Adrenal gland (tissue), 12 donors: ENCODE measurements around the gene FZR1. TPM values are rescaled to one million over a fixed set of nuclear protein-coding genes. Genes with fewer than 3 reads are reported as not detected.

Experiments used
- DNase-seq, 7 donors: peaks; one replicate each; pipeline ENCODE4 v3.0.0-alpha.2; 2019 to 2020
- H3K27ac ChIP-seq, 5 donors: fragments of 200-600 bp; sonication (generic) in 4 of 5; 1 replicate in 3 of 5; 2 replicates in 2 of 5; pipeline versions ENCODE4 v1.5.1 to v1.8.0; 2016 to 2020; ENCODE audit warnings: mild to moderate bottlenecking in 1 of 5
- H3K27me3 ChIP-seq: fragments of 200-600 bp; 2 replicates; pipeline ENCODE4 v1.8.0; 2021
- H3K36me3 ChIP-seq, 2 donors: fragments of 200-600 bp; replicated peaks in 1 of 2; 1 replicate in 1 of 2; 2 replicates in 1 of 2; pipeline versions ENCODE4 v1.5.1 to v1.8.0; 2018 to 2022
- H3K4me1 ChIP-seq, 2 donors: fragments of 200-600 bp; replicated peaks in 1 of 2; 1 replicate in 1 of 2; 2 replicates in 1 of 2; pipeline versions ENCODE4 v1.5.1 to v1.8.0; 2018 to 2021
- H3K4me3 ChIP-seq, 4 donors: fragments of 200-600 bp; sonication (generic) in 3 of 4; one replicate each; pipeline ENCODE4 v1.5.1; 2016 to 2018
- H3K9me3 ChIP-seq, 3 donors: fragments of 200-600 bp; sonication (generic) in 1 of 3; replicated peaks in 1 of 3; 1 replicate in 2 of 3; 2 replicates in 1 of 3; pipeline versions ENCODE4 v1.5.1 to v1.8.0; 2016 to 2021
- CTCF ChIP-seq, 6 experiments: fragments of 450-650 bp in 4 of 6; fragments of 200-600 bp in 2 of 6; sonication (generic) in 1 of 6; IDR thresholded peaks; 1 replicate in 5 of 6; 2 replicates in 1 of 6; pipeline versions ENCODE4 v1.5.1 to v1.8.0; 2016 to 2021; ENCODE audit warnings: antibody characterized with exemption in 6 of 6, mild to moderate bottlenecking in 2 of 6, moderate library complexity in 1 of 6
- POLR2A ChIP-seq, 2 donors: fragments of 450-650 bp; IDR thresholded peaks; one replicate each; pipeline ENCODE4 v1.6.1; 2017; ENCODE audit warnings: antibody characterized with exemption in 2 of 2, mild to moderate bottlenecking in 2 of 2, moderate library complexity in 1 of 2
- WGBS, 4 donors: extraction: QIAGEN DNeasy Blood & Tissue Kit in 2 of 4; methylation state at CpG; one replicate each; pipeline versions ENCODE4 v1.1.5 to v1.1.7; 2013 to 2017; 5-methylcytosine and 5-hydroxymethylcytosine counted together
- intact Hi-C, 2 donors: fragments of 100-400 bp; cut with DNase I; formaldehyde crosslinking; loops; one replicate each; pipeline versions ENCODE4 v1.14.1 to v1.15.0; 2022 to 2023
- polyA plus RNA-seq, 3 donors: library from polyadenylated mRNA; stranded (reverse); fragments of 200-250 nt in 2 of 3; fragments of 350-450 nt in 1 of 3; fragmentation: Illumina TruSeq in 1 of 3; extraction: RNeasy Lipid Tissue Mini Kit (QIAGEN cat#74804) in 1 of 3; gene quantifications; one replicate each; pipeline ENCODE4 v1.2.3, GENCODE V29; 2013 to 2014
- total RNA-seq, 9 donors: library from RNA; depleted of rRNA in 4 of 9; stranded (reverse); fragments of >200 nt in 4 of 9; fragments of 120-200 nt in 1 of 9; fragmentation: NEBNext Ultra II Directional in 1 of 9; extraction: Animal tissue kit (Norgen Biotek cat#: 25700) in 1 of 9; gene quantifications; one replicate each; pipeline versions ENCODE4 v1.1.0 to v1.2.4, GENCODE V29; 2013 to 2023
- donor health status: healthy with polysubstance abuse.
- donor health status: Bipolar disorder and iron deficiency.
- donor health status: DM: yes; HTN: yes; CAD: no.
- donor health status: DM: no; HTN: no; CAD: no.
- donor health status: DM: no; HTN: no; CAD: no.
- donor health status: DM: yes; HTN: yes; CAD: no.

FZR1 gene
- total and polyA plus RNA-seq, 12 donors: 17.9 to 85.0 (median 38.0) TPM

- H3K36me3 ChIP-seq: peaks cover 0 to 10% of the 10 kb centered on the region in 2 donors
- H3K4me3 ChIP-seq: peak within 1 kb of the TSS; percentile 17 to 82 (median 54)
- WGBS, 4 donors: 0% methylated on average over 9 to 52 of the region's 52 CpGs
- peaks cover 19 to 30% of the 10 kb centered on the region in 2 donors for H3K4me1 ChIP-seq
- TF ChIP-seq POLR2A (IDR thresholded peaks at IDR 0.05) (peak; percentile 44 to 47), CTCF (IDR thresholded peaks at IDR 0.05) (no peak)
- intact Hi-C loops: no loop called here
- DNase-seq: peak; percentile 94 to 98 (median 96)
- H3K27ac ChIP-seq: peak within 1 kb of the TSS; percentile 85 to 97 (median 92)
- H3K27me3 ChIP-seq: no peaks in the 10 kb centered on the region
- H3K9me3 ChIP-seq: no peaks in the 10 kb centered on the region
Measured at GRCh38 chr19:3500429-3501101, 5.5 kb upstream of the FZR1 start, which contains the start of gene DOHH. DOHH (minus strand) TSS chr19:3500674; CDS start chr19:3496814, 3,860 bp downstream.

GRCh38 chr19:3501780-3502179 is 4.3 kb upstream of the FZR1 start:
- no peak for DNase-seq
- TF ChIP-seq POLR2A (IDR thresholded peaks at IDR 0.05) (no peak), CTCF (IDR thresholded peaks at IDR 0.05) (no peak)
- H3K36me3 ChIP-seq: no peaks in the 10 kb centered on the region
- 81 to 93% (median 86%) methylated on average over 3 of the region's 3 CpGs for WGBS, 4 donors
- peak overlapping the region in 1 of 5 donors; percentile 86 for H3K27ac ChIP-seq
- H3K4me3 ChIP-seq: no peak overlapping the region
- no peaks in the 10 kb centered on the region for H3K27me3 ChIP-seq
- H3K9me3 ChIP-seq: no peaks in the 10 kb centered on the region
- intact Hi-C loops: no loop called here
- H3K4me1 ChIP-seq: peaks cover 20 to 31% of the 10 kb centered on the region in 2 donors

GRCh38 chr19:3503036-3503572 is 3.0 kb upstream of the FZR1 start:
- Histone ChIP-seq H3K9me3 (no peaks in the 10 kb centered on the region), H3K36me3 (no peaks in the 10 kb centered on the region), H3K27me3 (no peaks in the 10 kb centered on the region), H3K27ac (peak overlapping the region; percentile 44 to 86 (median 66)), H3K4me1 (peaks cover 30 to 38% of the 10 kb centered on the region in 2 donors), H3K4me3 (no peak overlapping the region)
- no peak for TF ChIP-seq CTCF (IDR thresholded peaks at IDR 0.05)
- TF ChIP-seq POLR2A (IDR thresholded peaks at IDR 0.05): no peak
- intact Hi-C loops: no loop called here
- peak; percentile 85 to 95 (median 92) for DNase-seq
- 38 to 48% (median 41%) methylated on average over 8 to 13 of the region's 13 CpGs for WGBS, 4 donors

DNA sequence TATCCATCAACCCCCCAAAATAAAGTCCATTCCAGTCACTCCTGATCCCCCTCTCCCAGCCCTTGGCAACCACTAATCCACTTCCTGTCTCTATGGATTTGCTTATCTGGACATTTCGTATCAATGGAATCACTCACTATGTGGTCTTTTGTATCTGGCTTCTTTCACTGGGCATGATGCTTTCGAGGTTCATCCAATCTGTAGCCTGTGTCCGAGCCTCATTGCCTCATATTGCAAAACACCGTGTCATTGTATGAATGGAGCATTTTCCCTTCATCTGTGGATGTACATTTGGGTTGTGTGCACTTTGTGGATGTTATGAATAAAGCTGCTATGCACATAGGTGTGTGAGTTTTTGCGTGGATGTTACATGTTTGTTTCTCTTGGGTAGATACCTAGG is 1.4 kb upstream of the FZR1 start:
- H3K4me1 ChIP-seq: peaks cover 29 to 39% of the 10 kb centered on the region in 2 donors
- no peak overlapping the region for H3K4me3 ChIP-seq
- H3K9me3 ChIP-seq: no peaks in the 10 kb centered on the region
- peak overlapping the region in 1 of 5 donors; percentile 22 for H3K27ac ChIP-seq
- intact Hi-C loops: no loop called here
- TF ChIP-seq CTCF (IDR thresholded peaks at IDR 0.05): no peak
- no peak for TF ChIP-seq POLR2A (IDR thresholded peaks at IDR 0.05)
- 79 to 85% (median 83%) methylated on average over 5 of the region's 5 CpGs for WGBS, 4 donors
- H3K36me3 ChIP-seq: peaks cover 0 to 4% of the 10 kb centered on the region in 2 donors
- DNase-seq: no peak
- H3K27me3 ChIP-seq: no peaks in the 10 kb centered on the region
